HG02678 (cell line): ENCODE data around the gene ZNF416.

Experiments
- ATAC-seq: cut with Tn5 transposase; IDR thresholded peaks from one replicate; pipeline ENCODE4 v1.9.1; 2021; ENCODE audit warnings: mild to moderate bottlenecking, moderate library complexity; ENCODE audit not compliant: unreplicated experiment

The ZNF416 gene

DNA sequence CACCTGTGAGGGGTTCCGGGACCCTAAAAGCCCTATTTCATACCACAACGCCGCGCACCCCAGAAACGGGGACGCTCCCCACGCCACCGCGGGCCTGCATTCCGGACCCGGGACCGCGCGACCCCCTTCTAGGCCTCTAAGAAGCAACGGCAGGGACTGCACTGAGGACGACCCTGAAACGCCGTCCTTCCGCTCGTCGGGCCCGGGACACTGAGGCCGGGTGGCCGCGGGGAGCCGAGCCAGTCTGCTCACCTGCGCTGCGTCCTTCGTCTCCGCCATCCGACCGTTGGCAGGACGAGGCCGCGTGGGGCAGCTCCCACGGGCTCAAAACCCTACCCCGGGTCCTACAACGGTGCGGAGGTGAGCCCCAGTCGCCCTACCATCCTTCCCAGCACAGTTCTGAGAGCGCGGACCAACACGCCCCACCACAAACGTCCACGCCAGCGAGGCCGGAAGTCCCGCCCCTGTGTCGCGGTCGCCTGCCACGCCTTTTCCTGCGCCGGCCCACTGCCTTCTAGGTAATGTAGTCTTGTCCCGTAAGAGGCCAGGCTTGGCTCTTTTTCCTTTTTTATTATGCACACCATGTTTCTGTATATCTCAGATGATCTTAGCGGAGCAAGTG, 19.2 kb downstream of the ZNF416 start, which contains the start of gene ZNF550:
Gene ZNF550 (minus strand): TSS at position 460 of the 622 bp plus-strand sequence. CDS start 181 bp downstream, at position 279.
- peak; percentile 99 for ATAC-seq

- ATAC-seq: peak; percentile 23
Observed at GRCh38 chr19:57559008-57559403, 19.7 kb downstream of the ZNF416 start.

GRCh38 chr19:57558525-57558924, 20.2 kb downstream of the ZNF416 start:
- no peak for ATAC-seq

DNA sequence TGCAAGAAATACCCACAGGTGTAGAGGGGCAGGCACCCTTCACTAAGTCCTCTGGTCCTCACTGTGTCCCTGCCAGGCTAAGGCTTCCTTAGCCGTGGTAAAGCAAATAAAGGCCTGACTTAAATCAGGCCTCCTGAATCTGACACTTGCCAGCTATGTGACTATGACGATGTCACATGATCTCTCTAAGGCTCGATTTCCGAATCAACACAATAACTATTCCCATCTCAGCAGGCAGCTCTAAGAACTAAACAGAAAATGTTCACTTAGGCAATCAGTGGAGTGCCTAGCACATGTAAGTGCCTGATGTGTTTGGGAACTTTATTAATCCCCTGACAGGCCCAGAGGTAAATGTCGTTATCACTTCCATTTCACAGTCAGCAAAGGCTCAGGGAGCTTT, 21.1 kb downstream of the ZNF416 start:
- no peak for ATAC-seq

DNA sequence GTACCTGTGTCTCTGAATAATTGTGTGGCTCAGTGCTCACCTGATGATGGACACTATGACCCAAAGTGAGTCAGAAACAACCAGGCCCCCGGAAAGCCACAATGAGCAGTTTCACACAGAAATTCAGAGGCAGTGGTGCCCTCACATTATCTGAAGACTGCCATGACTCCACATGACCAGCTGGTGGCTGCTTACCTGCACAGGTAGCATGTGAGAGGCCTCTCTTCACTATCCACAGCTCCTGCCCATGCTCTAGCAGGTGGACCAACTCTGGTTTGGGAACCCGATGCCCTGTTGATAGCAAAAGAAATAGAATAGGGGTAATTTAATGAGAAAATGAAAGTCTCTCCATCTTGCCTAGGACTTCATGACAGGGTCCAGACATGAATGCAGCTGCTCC, 26.3 kb downstream of the ZNF416 start:
- no peak for ATAC-seq

GRCh38 chr19:57546513-57546912, 32.2 kb downstream of the ZNF416 start:
- ATAC-seq: no peak

- no peak for ATAC-seq
Observed at GRCh38 chr19:57537953-57538547, 40.7 kb downstream of the ZNF416 start.

DNA sequence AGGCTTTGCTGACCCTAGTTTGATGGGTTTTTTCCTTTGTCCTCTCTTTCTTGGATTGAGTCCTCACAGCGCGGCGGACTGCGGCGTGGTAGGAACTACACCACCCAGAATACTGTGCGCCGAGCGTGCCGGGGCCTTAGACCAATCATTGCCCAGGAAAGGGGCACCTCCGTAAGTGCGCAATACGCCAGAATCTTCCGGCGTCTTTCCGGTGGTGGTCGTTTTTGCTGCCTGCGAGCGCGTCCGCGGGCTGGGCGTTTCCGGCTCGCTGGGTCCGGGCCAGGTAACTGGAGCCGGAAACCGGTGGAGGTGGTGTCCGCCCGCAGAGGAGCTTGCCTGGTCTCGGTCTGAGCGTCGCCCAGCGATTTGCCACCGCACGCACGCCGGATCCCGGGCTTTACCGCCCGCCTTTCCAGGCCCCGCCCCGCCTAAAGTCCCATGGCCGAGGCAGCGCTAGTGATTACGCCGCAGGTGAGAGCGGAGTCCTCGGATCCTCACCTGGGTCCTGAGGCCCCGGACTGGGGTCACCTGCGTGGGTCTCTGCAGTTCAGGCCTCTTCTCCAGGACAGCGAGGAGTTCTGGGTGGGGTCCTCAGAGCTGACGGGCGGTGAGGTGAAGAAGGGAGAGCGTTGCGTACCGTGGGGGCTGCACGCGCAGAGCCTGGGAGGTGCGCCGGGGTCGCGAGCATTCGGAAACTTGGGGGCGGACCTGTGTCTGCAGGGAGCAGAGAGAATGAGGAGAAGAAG, 51.4 kb downstream of the ZNF416 start, which contains the start of gene ZNF549:
Gene ZNF549 (plus strand): TSS at position 221 of the 746 bp plus-strand sequence. CDS start 218 bp downstream, at position 439.
- peak; percentile 99 for ATAC-seq
